Left ventricle myocardium superior (tissue), 1 donor: ENCODE measurements around the gene ERN1. TPM values are rescaled to one million over a fixed set of nuclear protein-coding genes. Genes with fewer than 3 reads are reported as not detected.

Experiments
- ATAC-seq: fragments of 200-7000 bp; cut with Tn5 transposase; one replicate; pipeline ENCODE4 v1.9.1; 2020; ENCODE audit warnings: mild to moderate bottlenecking, moderate library complexity
- DNase-seq: peaks from one replicate; pipeline ENCODE4 v3.0.0-alpha.2; 2020
- intact Hi-C: fragments of 100-400 bp; cut with micrococcal nuclease; formaldehyde crosslinking; loops from one replicate; pipeline ENCODE4 v1.11.0; 2022
- total RNA-seq: library from RNA; stranded (reverse); fragmentation: NEBNext Ultra II Directional; extraction: Animal tissue kit (Norgen Biotek cat#: 25700); gene quantifications from one replicate; pipeline ENCODE4 v1.2.1, GENCODE V29; 2021
- donor health status: DM: no; HTN: yes; CAD: no; lungs with severe emphysema.

ERN1 gene
- total RNA-seq, 1 donor from 2014 or later: 9.0 TPM

GRCh38 chr17:64095144-64095882 is 34.6 kb downstream of the ERN1 start:
- intact Hi-C loops: no loop called here
- DNase-seq (no peak), ATAC-seq (no peak)

- ATAC-seq: no peak
Observed at GRCh38 chr17:64094412-64094811, 35.5 kb downstream of the ERN1 start.

GRCh38 chr17:64092952-64093451 is 36.9 kb downstream of the ERN1 start:
- ATAC-seq: no peak
- intact Hi-C loops: no loop called here
- DNase-seq: no peak

More at GRCh38 chr17:64094412-64094811, 35.5 kb downstream of the ERN1 start:
- no peak for DNase-seq
- intact Hi-C loops: no loop called here

GRCh38 chr17:64092113-64092512 is 37.8 kb downstream of the ERN1 start:
- DNase-seq (no peak), ATAC-seq (no peak)
- intact Hi-C loops: no loop called here

GRCh38 chr17:64091571-64091970 is 38.4 kb downstream of the ERN1 start:
- intact Hi-C loops: no loop called here

GRCh38 chr17:64091116-64091515 is 38.8 kb downstream of the ERN1 start:
- intact Hi-C loops: no loop called here

More at GRCh38 chr17:64091571-64091970, 38.4 kb downstream of the ERN1 start:
- DNase-seq (no peak), ATAC-seq (no peak)

GRCh38 chr17:64090144-64090543 is 39.8 kb downstream of the ERN1 start:
- no peak for DNase-seq
- intact Hi-C loops: no loop called here
- no peak for ATAC-seq

More at GRCh38 chr17:64091116-64091515, 38.8 kb downstream of the ERN1 start:
- ATAC-seq: no peak
- DNase-seq: no peak

- intact Hi-C loops: no loop called here
Observed at GRCh38 chr17:64087252-64088005, 42.5 kb downstream of the ERN1 start.

GRCh38 chr17:64085650-64086005 is 44.3 kb downstream of the ERN1 start:
- no peak for ATAC-seq
- DNase-seq: no peak
- intact Hi-C loops: no loop called here

More at GRCh38 chr17:64087252-64088005, 42.5 kb downstream of the ERN1 start:
- no peak for ATAC-seq
- DNase-seq: no peak

GRCh38 chr17:64084940-64085649 is 44.8 kb downstream of the ERN1 start:
- DNase-seq: no peak
- no peak for ATAC-seq
- intact Hi-C loops: no loop called here

GRCh38 chr17:64084086-64084939 is 45.6 kb downstream of the ERN1 start:
- ATAC-seq (peak; percentile 23), DNase-seq (no peak)
- intact Hi-C loops: no loop called here

- ATAC-seq (no peak), DNase-seq (no peak)
- intact Hi-C loops: no loop called here
Observed at GRCh38 chr17:64083563-64084085, 46.3 kb downstream of the ERN1 start.

- intact Hi-C loops: no loop called here
- ATAC-seq (no peak), DNase-seq (no peak)
Observed at GRCh38 chr17:64083093-64083492, 46.9 kb downstream of the ERN1 start.

GRCh38 chr17:64081802-64082799 is 47.8 kb downstream of the ERN1 start:
- intact Hi-C loops: no loop called here
- ATAC-seq: peak; percentile 31

GRCh38 chr17:64080174-64080618 is 49.7 kb downstream of the ERN1 start:
- intact Hi-C loops: no loop called here
- DNase-seq (no peak), ATAC-seq (no peak)

More at GRCh38 chr17:64081802-64082799, 47.8 kb downstream of the ERN1 start:
- no peak for DNase-seq

- no peak for ATAC-seq
- intact Hi-C loops: no loop called here
- peak; percentile 42 for DNase-seq
Observed at GRCh38 chr17:64077379-64077778, 52.6 kb downstream of the ERN1 start.

GRCh38 chr17:64075913-64076312 is 54.0 kb downstream of the ERN1 start:
- DNase-seq: no peak
- intact Hi-C loops: no loop called here
- ATAC-seq: no peak
